HG03095 (cell line): ENCODE results near the gene AMN.
"Not testable (repeated sequence)": the region's sequence is repeated elsewhere in the genome, so short reads cannot be mapped to it uniquely, and the experiment has no call there.

Experiments used
- ATAC-seq: cut with Tn5 transposase; IDR thresholded peaks from one replicate; pipeline ENCODE4 v1.9.1; 2021; ENCODE audit warnings: moderate library complexity; ENCODE audit not compliant: unreplicated experiment

The AMN gene

GRCh38 chr14:102922490-102923200 is at the start of gene AMN:
Gene AMN, plus strand, starts transcription at chr14:102922663. Its CDS starts 26 bp downstream, at chr14:102922689.
- ATAC-seq = no peak

GRCh38 chr14:102873131-102873530 is 49.3 kb upstream of the AMN start:
- ATAC-seq = no peak

DNA sequence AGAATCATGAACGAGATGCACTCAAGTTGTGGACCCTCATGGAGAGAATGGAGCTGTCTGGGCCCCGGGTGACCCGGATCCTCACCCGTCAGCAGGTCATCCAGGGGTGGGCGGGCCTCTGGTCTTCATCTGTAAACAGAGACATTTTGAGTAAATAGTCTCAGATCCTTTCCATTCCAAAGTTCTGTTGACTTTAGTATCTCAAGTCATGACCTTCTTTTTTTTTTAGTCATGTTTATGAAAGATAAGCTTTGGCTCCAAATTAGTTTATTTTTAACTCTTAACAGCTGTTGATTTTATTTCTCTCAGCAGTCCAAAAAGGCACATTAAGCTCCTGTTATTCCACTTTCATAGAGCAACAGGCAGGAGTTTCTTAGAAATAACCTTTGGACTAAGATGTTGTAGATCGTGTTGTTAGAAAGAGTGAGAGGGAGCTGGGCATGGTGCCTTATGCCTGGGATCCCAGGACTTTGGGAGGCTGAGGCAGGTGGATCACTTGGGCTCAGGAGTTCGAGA is 48.9 kb upstream of the AMN start:
- ATAC-seq = no peak

- no peak for ATAC-seq
These were observed 46.8 kb upstream of the AMN start for GRCh38 chr14:102875652-102876051.

DNA sequence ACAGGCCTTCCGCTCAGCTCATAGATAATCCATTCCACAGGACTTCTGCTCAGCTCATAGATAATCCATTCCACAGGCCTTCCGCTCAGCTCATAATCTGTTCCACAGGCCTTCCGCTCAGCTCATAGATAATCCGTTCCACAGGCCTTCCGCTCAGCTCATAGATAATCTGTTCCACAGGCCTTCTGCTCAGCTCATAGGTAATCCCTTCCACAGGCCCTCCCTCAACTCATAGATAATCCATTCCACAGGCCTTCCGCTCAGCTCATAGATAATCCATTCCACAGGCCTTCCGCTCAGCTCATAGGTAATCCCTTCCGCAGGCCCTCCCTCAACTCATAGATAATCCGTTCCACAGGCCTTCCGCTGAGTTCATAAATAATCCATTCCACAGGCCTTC is 45.0 kb upstream of the AMN start:
- ATAC-seq = not testable (repeated sequence)

GRCh38 chr14:102878174-102878969 is 44.1 kb upstream of the AMN start:
- ATAC-seq = no peak

DNA sequence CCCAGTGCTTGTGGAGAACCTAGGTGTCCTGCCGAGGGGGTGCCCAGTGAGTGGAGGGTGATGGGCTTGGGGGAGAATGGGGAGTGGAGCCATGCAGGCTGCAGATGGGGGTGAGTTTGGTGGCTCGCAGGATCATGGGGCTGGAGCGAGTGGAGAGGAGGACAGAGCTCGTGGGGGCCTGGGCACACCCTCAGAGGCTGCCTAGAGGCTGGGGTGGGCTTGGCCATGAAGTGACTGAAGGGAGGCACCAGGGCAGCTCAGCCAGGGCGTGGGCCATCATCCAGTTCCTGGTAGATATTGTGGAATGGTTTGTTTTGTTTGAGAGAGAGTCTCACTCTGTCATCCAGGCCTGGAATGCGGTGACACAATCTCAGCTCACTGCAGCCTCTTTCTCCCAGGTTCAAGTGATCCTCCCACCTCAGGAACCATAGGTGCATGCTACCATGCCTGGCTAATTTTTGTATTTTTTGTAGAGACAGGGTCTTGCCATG is 43.4 kb upstream of the AMN start:
- ATAC-seq = no peak

- no peak for ATAC-seq
These were observed 40.1 kb upstream of the AMN start for GRCh38 chr14:102882226-102882906.

DNA sequence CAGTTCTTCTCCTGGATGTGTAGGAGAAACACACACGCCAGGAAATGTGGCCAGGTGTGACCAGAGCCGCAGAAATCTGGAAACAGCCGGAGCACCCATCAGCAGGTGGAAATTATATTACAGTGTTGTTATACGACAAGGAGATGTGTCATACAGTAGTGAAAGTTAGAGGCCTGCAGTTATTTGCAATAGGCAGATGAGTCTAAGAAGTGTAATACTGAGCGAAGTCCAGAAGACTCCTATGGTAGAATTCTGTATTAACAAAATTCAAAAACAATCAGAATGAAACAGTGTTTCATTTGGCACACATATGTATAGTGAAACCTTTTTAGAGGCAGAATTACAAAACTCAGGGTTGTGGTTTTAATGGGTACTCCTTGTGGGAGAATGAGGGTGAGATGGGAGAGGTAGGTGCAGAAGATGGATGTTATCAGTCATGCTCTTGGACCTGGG is 39.3 kb upstream of the AMN start:
- no peak for ATAC-seq

- no peak for ATAC-seq
These were observed 38.9 kb upstream of the AMN start for GRCh38 chr14:102883554-102883953.

GRCh38 chr14:102885737-102886447 is 36.6 kb upstream of the AMN start:
- ATAC-seq = no peak

- no peak for ATAC-seq
These were observed 33.7 kb upstream of the AMN start for GRCh38 chr14:102888748-102889147.

DNA sequence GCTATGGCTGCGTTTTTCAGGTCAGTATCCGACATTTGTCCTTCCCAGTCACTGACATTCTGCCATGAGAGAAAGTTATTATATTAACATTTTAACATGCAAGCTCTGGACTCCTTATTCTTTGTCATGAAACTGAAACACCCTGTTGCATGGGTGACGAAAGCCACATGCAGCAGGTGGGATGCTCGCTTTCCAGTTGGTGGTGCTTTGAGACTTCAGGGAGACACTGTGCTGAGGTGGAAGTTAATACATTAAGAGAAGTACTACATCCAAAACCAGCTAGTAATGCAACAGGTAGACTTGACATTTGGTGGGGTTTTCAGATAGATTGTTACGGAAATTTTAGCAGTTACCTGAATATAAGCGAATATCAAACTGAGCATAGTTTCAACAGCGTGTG is 32.8 kb upstream of the AMN start:
- ATAC-seq = no peak

- ATAC-seq = no peak
These were observed 31.4 kb upstream of the AMN start for GRCh38 chr14:102891111-102891510.

- ATAC-seq = no peak
These were observed 30.9 kb upstream of the AMN start for GRCh38 chr14:102891556-102891955.

- no peak for ATAC-seq
These were observed 29.8 kb upstream of the AMN start for GRCh38 chr14:102892651-102893050.

GRCh38 chr14:102893452-102893851 is 29.0 kb upstream of the AMN start:
- ATAC-seq = no peak

- not testable (repeated sequence) for ATAC-seq
These were observed 25.7 kb upstream of the AMN start for GRCh38 chr14:102896735-102897134.

DNA sequence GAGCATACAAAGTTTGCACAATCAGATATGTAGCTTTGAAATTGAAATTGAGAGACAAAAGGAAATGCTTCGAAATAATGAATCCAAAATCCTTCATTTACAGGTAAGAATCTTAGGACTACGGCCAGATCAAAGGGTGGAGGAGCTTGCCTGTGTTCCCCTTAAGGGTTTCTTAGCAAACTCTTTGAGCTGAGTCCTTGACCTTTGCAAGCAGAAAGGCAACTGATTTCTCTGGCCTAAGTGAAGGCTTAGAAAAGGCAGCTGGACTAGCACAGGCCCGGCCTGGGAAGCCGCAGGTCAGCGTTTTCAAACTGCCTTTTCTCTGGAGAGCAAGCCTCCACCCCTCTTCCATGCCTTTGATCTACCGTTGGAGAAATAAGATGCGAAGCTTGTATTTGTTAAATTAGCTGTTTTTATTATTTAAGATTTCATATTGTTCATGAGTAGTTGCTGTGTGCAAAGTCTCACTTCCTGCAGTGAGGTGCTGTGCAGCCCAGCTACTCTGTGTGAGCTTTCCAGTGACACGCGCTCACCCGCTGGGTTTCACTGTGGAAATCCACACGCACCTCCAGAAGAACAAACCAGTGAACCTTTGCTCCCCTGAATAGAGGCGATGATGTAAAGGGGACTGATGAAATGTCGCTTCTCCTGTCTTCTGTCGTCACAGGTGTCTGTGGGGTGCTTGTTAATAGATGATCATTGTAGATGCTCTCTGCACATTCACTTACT is 25.0 kb upstream of the AMN start:
- ATAC-seq = no peak

DNA sequence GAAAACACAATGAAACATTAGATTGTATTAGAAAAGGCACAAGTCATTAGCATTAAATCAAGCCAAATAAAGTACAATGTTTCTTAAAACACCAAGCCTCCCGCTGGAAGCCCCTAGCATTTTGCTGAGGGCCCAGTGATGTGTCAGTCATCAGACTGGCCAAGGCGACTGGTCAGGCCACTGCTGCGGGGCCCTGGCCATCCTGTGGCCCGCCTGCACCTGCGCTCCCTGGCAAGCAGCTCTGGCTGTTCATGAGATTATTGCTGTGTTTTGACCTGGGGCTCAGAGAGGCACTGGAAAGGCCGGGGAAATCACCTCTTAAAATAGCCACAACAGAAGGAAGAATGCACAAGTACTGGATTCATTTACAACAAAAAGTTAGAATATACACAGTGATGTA is 24.2 kb upstream of the AMN start:
- ATAC-seq = no peak
